ENCODE results near the gene TARBP2.

TARBP2 gene, protein sequence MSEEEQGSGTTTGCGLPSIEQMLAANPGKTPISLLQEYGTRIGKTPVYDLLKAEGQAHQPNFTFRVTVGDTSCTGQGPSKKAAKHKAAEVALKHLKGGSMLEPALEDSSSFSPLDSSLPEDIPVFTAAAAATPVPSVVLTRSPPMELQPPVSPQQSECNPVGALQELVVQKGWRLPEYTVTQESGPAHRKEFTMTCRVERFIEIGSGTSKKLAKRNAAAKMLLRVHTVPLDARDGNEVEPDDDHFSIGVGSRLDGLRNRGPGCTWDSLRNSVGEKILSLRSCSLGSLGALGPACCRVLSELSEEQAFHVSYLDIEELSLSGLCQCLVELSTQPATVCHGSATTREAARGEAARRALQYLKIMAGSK

GRCh38 chr12:53500776-53501614 is at the start of gene TARBP2:
TARBP2 (plus strand) TSS chr12:53501283; CDS start chr12:53501409, 126 bp downstream.
- FAIRE-seq (peak; percentile 98), DNase-seq (ENCODE audit: insufficient read length, low spot score) (peak; percentile 75)

- DNase-seq (ENCODE audit: insufficient read length, low spot score) (peak; percentile 93), FAIRE-seq (peak; percentile 95)
Measured at GRCh38 chr12:53451661-53452158, 49.4 kb upstream of the TARBP2 start, which contains the start of gene PCBP2. PCBP2 (plus strand) TSS chr12:53452102; CDS start chr12:53454801, 2,699 bp downstream.

DNA sequence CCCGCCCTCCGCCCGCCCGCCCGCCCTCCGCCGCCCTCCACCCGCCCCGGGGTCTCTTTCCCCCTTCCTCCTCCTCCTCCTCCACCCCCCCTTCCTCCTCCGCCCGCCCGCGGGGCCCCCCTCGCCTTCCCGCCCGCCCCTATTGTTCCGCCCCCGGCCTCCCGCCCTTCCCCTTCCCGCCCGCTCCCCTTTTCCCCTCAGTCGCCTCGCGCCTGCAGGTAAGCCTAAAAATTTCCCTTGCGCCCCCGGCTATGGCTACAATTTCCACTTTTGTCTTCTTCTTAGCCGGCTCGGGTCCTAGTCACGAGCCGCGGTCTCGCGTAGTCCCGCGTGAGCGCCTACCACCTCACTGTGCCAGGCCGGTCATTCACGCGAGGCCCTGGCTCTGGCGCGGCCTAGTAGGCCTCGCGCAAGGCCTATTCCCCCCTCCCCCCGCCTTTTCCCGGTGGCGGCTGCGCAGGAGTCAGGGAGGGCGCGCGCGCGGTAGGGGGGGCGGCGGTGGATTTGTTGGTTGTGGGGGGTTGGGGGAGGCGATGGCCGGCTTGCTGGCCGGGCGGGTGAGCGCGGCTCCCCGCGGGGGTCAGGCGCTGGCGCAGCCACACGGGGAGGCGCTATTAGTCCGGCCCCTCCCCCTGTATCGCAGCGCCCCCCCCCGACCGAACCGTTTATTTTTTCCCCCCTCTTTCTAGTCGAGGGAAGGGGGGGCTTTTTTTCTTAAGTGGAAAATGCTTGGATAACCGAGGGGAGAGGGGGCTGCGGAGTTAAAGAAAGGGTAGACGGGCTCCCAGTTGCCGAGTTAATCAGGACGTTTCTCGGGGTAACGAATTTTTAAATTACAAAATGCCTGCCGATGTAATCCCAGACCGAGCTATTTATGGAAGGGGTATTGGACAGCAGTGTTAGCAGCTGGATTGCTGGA is 48.7 kb upstream of the TARBP2 start:
- DNase-seq (ENCODE audit: insufficient read length, low spot score), result peak; percentile 63
- FAIRE-seq, result no peak

DNA sequence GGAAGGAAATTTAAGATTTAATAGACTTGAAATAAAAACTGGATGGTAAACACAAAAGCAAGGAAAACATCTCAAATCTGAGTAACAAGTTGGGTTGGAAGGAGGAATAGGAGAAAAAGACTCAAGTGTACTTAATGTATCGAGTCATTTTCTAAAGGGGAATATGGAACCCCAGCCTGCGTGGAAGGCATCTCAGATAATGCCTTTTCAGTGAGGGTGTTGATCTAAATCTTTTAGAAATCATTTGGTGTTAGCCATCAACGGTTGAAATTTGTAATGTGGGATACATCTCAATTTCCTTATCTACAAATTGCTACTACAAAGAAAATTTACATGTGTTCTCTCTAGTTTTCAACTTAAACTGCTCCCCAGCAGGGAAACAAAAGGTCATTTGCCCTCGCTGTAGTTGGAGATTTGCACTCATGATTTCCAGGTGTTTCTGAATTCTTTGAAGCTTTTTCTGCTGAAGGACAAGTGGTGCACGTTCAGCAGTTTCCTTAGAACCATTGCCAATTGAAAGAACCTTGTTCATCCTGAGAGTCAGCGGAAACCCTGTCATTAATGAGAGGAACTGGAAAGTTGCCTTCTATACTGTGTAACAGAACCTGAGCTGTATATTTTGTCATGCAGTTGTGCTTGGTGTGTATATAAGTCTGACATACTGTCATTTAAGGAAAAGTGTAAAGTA is 47.0 kb upstream of the TARBP2 start:
- FAIRE-seq, result no peak

DNA sequence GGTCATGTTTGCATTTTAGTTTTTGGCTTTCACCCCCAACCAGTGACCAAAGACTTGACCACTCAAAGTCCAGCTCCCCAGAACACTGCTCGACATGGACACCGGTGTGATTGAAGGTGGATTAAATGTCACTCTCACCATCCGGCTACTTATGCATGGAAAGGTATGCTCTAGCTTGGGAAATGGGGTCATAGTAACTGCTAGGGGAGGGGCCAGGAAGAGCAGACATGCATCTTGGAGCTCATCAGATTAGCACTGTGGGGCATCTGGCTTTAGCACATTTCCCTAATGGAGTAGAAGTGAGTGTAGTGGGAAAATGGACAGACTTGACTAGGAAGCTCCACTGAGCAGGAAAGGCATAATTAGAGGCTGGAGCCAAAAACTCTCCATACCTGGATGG is 46.4 kb upstream of the TARBP2 start:
- FAIRE-seq (no peak), DNase-seq (ENCODE audit: insufficient read length, low spot score) (no peak)

More for the DNA sequence above, 47.0 kb upstream of the TARBP2 start:
- no peak for DNase-seq (ENCODE audit: insufficient read length, low spot score)

DNA sequence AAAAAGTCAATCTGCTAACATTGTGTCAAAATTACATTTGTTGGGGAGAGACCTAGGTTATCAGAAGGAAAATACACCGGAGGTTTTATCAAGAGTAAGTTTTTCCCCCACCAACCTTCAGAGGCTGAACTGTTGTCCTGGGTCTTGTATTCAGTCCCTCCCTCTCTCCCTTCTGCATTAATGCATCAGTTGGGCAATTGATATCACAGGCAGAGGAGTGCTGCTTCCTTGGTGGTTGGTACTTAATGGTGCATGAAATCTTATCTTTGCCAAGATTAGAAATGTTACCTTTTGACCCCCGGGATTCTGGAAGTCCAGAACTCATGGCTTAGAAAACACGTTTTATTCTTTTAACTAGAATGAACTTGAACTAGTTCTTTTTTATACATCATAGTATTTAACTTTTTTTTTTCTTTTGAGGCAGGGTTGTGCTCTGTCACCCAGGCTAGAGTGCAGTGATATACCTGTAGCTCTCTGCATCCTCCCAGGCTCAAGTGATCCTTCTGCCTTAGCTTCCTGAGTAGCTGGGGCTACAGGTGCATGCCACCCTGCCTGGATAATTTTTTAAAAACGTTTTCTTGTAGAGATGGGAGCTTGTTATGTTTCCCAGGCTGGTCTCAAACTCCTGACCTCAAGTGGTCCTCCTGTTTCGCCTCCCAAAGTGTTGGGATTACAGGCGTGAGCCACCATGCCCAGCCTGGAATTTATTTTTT is 44.3 kb upstream of the TARBP2 start:
- DNase-seq (ENCODE audit: insufficient read length, low spot score), result no peak
- FAIRE-seq, result no peak

GRCh38 chr12:53459097-53459496 is 42.0 kb upstream of the TARBP2 start:
- FAIRE-seq (no peak), DNase-seq (ENCODE audit: insufficient read length, low spot score) (no peak)

DNA sequence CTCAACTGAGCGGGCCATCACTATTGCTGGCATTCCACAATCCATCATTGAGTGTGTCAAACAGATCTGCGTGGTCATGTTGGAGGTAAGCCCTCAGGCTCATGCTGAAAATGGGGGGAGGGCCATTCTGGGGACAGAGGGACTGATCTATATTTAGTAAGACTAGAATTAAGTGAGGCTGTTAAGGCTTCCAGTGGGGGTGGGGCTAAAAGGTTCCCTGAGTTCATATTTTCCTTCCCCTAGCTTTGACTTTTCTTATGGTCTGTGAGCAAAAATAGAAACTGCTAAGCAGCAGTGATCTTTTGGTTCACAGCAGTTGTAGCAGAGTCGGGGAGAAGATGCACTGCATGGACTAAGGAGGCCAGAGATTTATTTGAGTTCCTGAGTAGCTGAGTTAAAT is 40.0 kb upstream of the TARBP2 start:
- FAIRE-seq (no peak), DNase-seq (ENCODE audit: insufficient read length, low spot score) (no peak)

DNA sequence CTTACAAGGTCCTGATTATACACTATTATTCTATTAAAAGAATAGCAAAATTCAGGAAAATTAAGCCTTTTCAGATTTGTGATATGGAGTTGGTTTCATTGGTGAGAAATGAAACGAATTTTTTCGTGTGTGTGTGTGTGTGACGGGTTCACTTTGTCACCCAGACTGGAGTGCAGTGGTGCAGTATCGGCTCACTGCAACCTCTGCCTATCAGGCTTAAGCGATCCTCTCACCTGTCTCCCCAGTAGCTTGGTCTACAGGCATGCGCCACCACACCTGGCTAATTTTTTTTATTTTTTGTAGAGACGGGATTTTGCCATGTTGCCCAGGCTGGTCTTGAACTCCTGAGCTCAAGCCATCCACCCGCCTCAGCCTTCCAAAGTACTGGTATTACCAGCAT is 39.5 kb upstream of the TARBP2 start:
- DNase-seq (ENCODE audit: insufficient read length, low spot score), result no peak
- FAIRE-seq, result no peak

- no peak for DNase-seq (ENCODE audit: insufficient read length, low spot score)
- no peak for FAIRE-seq
Measured at GRCh38 chr12:53462935-53463334, 38.1 kb upstream of the TARBP2 start.

- DNase-seq (ENCODE audit: insufficient read length, low spot score) (no peak), FAIRE-seq (no peak)
Measured at GRCh38 chr12:53463802-53464560, 37.1 kb upstream of the TARBP2 start.

DNA sequence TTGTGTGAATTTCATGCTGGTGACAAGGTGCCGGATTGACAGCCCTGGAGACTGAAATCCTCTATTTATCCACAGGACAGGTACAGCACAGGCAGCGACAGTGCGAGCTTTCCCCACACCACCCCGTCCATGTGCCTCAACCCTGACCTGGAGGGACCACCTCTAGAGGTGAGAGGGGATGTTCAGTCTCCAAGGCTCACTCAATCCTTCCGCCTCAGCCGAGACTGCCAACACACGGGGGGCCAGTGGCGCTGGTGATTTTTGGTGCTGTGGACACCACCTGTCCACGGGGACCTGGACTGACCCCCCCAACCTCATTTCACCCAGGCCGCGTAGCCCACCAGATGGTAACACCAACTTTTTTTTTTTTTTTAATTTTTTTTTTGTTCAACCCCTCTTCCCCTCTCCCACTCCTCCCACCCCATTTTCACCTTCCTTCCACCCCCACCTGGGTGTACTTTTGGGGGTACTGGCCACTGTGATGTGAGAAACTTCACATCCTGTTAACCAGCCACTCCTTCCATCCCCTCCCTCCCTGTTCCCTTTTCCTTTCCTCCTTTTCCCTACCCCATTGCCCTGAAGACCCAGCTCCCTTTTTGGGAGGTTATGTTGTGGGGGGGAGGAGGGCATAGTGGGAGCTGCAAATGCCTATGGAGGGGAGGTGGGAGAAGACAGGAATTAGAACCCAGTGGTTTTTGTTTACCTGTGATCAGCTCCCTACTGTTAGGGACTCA is 36.2 kb upstream of the TARBP2 start:
- FAIRE-seq (no peak), DNase-seq (ENCODE audit: insufficient read length, low spot score) (no peak)

GRCh38 chr12:53465679-53466078 is 35.4 kb upstream of the TARBP2 start:
- FAIRE-seq (no peak), DNase-seq (ENCODE audit: insufficient read length, low spot score) (no peak)

DNA sequence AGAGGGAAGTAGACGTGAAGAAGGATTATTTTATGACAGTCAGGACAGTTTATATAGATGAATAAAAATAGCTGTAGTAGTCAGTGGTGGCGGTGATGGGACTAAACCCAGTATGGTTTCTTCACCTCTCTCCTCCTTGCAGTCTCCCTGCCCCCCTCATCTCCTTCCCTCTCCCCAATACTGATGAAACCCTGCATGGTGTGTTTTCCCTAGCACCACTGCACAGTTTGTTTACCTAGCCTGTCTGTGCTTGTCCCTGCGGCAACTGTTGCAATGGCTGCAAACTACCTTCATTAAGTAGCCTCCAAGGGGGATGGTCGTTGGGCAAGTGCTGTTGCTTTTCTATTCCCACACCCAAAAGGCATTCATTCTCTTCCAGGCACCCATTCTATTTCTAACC is 34.4 kb upstream of the TARBP2 start:
- FAIRE-seq, result no peak
- no peak for DNase-seq (ENCODE audit: insufficient read length, low spot score)

- DNase-seq (ENCODE audit: insufficient read length, low spot score) (no peak), FAIRE-seq (no peak)
Measured at GRCh38 chr12:53467082-53467481, 34.0 kb upstream of the TARBP2 start.

DNA sequence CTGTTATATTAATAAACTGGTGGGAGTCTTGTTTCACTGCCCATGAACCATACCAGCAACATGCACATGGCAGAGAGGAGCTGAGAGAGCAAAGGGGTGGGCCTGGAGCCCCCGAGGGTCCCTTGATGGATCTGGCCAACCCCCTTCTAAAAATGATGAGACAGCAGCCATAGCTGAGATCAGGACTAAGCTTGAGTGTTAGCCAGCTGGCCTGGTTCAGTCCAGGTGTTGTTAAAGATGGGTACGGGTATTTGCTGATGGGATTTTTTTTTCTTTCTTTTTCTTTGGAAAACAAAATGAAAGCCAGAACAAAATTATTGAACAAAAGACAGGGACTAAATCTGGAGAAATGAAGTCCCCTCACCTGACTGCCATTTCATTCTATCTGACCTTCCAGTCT is 33.2 kb upstream of the TARBP2 start:
- FAIRE-seq, result no peak
- no peak for DNase-seq (ENCODE audit: insufficient read length, low spot score)

- DNase-seq (ENCODE audit: insufficient read length, low spot score), result no peak
- no peak for FAIRE-seq
Measured at GRCh38 chr12:53468282-53468681, 32.8 kb upstream of the TARBP2 start.

GRCh38 chr12:53472056-53472582 is 29.0 kb upstream of the TARBP2 start:
- DNase-seq (ENCODE audit: insufficient read length, low spot score), result no peak
- FAIRE-seq, result no peak
